Amygdala (tissue), 56 donors: ENCODE measurements around the gene VENTX.

Source experiments
- DNase-seq, 56 donors: peaks; one replicate each; lab custom pipeline; 2025; lab: John Stamatoyannopoulos, UW

Gene VENTX

GRCh38 chr10:133279326-133280226 is 41.9 kb downstream of the VENTX start:
- DNase-seq = no peak

- DNase-seq = no peak
Observed at GRCh38 chr10:133280391-133281059, 42.9 kb downstream of the VENTX start.

DNA sequence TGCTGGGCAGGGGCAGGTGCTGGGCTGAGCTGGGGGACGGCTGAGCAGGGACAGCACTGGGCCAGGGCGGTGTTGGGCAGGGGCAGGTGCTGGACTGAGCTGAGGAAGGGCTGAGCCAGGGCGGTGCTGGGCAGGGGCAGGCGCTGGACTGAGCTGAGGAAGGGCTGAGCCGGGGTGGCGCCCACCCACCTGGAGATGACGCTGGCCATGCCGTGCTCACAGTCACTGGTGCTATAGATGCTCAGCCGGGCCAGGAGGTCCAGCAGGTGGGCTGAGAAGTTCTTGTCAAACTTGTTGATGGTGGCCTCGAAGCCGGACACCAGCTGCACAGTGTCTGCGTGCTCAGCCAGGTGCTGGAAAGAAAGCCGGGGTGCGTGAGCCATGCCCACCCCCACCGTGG is 43.4 kb downstream of the VENTX start:
- no peak for DNase-seq

DNA sequence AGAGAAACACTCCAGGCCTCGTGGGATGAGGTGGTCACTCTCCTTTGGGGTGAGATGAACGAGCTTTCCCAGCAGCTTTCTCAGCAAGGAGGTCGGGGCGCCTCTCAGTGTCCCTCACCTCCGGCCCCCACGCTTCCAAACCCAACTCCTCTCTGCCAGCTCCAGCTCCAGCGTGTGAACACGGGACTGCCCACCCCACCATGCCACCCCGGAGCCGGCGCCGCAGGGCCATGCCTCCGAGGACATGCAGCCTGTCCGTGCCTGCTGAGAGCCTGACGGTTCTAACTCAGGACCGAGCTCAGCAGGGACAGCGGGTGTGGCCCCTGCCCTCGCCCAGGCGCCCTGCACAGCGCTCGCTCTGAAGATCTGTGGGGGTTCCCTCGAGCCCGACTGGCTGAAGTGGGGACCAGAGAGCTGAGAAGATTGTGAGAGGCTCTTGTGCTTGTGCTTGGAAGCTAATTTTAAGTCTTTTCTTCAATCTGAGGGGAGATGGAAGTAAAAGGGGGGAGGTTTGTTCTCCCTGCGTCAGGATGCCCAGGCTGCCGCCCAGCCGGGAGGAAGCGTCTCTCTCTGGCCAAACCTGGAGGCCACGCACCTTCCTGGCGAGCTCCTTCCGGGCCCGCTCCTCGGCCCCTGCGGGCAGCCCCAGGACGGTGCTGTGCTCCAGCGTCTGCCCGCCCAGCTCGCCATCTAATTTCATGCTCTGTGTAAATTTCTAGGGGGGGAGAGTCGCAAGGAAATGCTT is 44.1 kb downstream of the VENTX start:
- no peak for DNase-seq

DNA sequence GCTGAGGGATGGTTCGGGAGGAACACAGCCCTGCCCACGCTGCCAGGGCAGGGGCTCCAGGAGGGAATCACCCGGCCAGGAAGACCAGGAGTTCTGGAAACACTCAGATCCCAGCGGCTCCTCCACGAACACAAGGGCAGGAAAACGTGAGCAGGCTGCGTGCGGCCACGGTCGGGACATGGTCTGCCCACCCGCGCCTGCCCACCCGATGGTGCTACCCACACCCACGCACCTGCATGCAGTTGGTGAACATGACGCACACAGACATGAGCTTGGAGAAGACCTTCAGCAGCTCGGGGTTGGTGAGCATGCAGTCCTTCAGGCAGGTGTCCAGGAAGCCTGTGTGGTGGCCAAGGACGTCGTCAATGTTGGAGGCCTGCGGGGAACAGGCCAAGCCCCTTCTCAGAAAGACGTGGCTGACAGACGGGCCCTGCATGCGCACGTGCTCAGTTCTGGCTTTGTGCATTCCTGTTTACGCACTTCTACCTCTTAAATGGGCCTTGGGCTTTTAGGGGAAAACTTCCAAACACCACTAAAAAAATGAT is 45.3 kb downstream of the VENTX start:
- DNase-seq = no peak

- no peak for DNase-seq
Observed at GRCh38 chr10:133283931-133284330, 46.3 kb downstream of the VENTX start.

DNA sequence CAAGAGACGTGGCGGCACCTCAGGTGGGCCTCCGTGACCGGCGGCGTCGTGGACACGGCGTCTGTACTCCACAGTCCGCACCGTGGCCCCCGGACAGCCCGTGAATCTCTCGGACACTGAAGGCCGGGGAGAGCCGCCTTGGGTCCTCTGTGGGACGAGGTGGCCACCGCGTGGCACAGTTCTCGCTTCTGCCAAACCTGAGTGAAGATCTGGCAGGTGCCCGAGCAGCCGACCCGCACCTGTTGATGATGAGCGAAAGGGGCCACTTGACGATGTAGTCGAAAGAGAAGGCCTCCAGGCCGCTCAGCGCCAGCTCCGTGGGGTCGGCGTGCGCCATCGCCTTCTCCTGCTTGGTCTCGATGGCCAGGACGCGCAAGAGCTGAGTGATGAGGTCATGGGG is 47.6 kb downstream of the VENTX start:
- DNase-seq = no peak

DNA sequence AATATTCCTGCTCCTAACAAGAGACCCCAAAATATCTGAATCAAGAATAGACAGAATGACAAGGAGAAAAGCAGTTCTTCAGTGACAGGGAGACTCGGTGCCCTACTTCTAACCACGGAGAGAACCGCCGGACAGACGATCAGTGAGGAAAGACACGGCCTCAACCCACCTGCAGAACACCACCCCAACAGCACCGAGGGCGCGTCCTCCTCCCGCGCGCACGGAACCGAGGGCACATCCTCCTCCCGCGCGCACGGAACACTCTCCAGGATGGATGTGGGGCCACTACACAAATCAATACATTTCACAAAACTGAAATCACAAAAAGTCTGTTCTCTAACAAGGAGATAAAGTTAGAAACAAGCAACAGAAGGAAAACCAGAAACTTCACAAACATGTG is 48.7 kb downstream of the VENTX start:
- no peak for DNase-seq

DNA sequence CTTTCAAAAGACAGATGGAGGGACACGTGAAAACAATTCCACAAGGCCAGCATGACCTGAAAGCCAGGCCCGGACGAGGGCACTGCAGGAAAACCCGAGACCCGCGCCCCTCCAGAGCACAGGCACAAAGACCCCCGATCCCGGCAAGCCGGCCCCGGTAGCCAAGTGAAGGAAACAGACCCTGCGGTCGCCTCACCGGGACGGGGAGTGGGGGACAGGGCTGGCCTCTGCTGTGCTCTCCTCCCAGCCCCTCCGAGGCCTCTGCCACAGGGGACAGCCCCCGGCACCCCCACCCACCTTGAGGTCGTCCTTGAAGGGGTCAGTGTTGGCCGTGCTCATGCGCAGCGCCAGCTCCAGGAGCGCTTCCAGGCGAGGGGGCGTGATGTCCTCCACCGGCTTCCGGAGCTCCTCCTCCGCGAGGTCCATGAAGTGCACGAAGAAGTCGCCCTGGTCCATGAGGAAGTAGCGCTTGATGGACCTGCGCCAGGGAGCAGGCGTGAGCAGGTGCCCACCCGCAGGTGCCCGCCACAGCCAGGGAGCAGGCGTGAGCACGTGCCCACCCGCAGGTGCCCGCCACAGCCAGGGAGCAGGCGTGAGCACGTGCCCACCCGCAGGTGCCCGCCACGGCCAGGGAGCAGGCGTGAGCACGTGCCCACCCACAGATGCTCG is 50.3 kb downstream of the VENTX start:
- DNase-seq = no peak

GRCh38 chr10:133289761-133290160 is 52.1 kb downstream of the VENTX start:
- no peak for DNase-seq
